ENCODE results near the gene OSBPL5. TPM values are rescaled to one million over a fixed set of nuclear protein-coding genes. Genes with fewer than 3 reads are reported as not detected.
A peak's percentile ranks its signal among the peaks of the same experiment; 100 is the strongest.

The OSBPL5 gene
- total and polyA plus RNA-seq, 12 donors, result 2.7 to 30.6 (median 20.7) TPM

GRCh38 chr11:3162410-3163240 is 2.5 kb downstream of the OSBPL5 start:
- H3K4me1 ChIP-seq (replicated peaks in 1 of 2), result peaks cover 13 to 39% of the 10 kb centered on the region in 2 donors
- WGBS, 4 donors, result 83 to 95% (median 88%) methylated on average over 11 to 21 of the region's 21 CpGs

GRCh38 chr11:3161720-3162409 is 3.2 kb downstream of the OSBPL5 start:
- H3K4me3 ChIP-seq, result no peak overlapping the region
- H3K4me1 ChIP-seq (replicated peaks in 1 of 2), result peaks cover 13 to 39% of the 10 kb centered on the region in 2 donors
- 88 to 94% (median 90%) methylated on average over 6 to 7 of the region's 7 CpGs for WGBS, 4 donors
- intact Hi-C loops (cut with DNase I), result no loop called here
- H3K9me3 ChIP-seq (replicated peaks in 1 of 3), result no peaks in the 10 kb centered on the region
- peak overlapping the region in 2 of 5 donors; percentile 26 to 88 for H3K27ac ChIP-seq
- TF ChIP-seq POLR2A (IDR thresholded peaks at IDR 0.05) (no peak), CTCF (IDR thresholded peaks at IDR 0.05) (no peak)
- peak in 1 of 7 donors; percentile 10 for DNase-seq
- H3K36me3 ChIP-seq (replicated peaks in 1 of 2), result no peaks in the 10 kb centered on the region
- H3K27me3 ChIP-seq, result no peaks in the 10 kb centered on the region

More at GRCh38 chr11:3162410-3163240, 2.5 kb downstream of the OSBPL5 start:
- TF ChIP-seq CTCF (IDR thresholded peaks at IDR 0.05) (no peak), POLR2A (IDR thresholded peaks at IDR 0.05) (no peak)
- peak in 1 of 7 donors; percentile 14 for DNase-seq
- no peaks in the 10 kb centered on the region for H3K27me3 ChIP-seq
- H3K9me3 ChIP-seq (replicated peaks in 1 of 3), result no peaks in the 10 kb centered on the region
- H3K36me3 ChIP-seq (replicated peaks in 1 of 2), result no peaks in the 10 kb centered on the region
- no peak overlapping the region for H3K27ac ChIP-seq
- intact Hi-C loops (cut with DNase I), result no loop called here
- no peak overlapping the region for H3K4me3 ChIP-seq

DNA sequence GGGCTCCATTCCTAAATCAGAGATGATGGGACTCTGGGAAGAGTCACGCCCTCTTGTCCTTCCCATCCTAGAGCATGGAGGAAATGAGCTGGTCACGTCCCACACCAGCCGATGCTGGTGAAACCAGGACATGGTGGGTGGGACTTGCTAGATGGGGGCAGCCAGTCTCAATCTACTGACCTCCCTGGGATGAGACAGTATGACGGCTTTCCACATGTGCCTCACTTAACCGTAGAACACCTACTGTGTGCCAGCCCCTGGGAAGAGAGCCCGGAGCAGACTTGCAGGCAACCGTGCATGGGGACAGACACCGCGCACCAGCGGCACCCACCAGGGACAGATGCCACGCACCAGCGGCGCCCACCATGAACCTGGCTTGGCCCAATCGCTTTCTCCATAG is 3.8 kb downstream of the OSBPL5 start:
- intact Hi-C loops (cut with DNase I), result no loop called here
- WGBS, 4 donors, result 85 to 88% (median 86%) methylated on average over 10 to 14 of the region's 14 CpGs
- H3K27me3 ChIP-seq, result no peaks in the 10 kb centered on the region
- H3K4me3 ChIP-seq, result no peak overlapping the region
- TF ChIP-seq POLR2A (IDR thresholded peaks at IDR 0.05), result no peak
- no peak for TF ChIP-seq CTCF (IDR thresholded peaks at IDR 0.05)
- peaks cover 13 to 39% of the 10 kb centered on the region in 2 donors for H3K4me1 ChIP-seq (replicated peaks in 1 of 2)
- peak overlapping the region in 3 of 5 donors; percentile 0 to 88 (median 75) for H3K27ac ChIP-seq
- no peaks in the 10 kb centered on the region for H3K9me3 ChIP-seq (replicated peaks in 1 of 3)
- H3K36me3 ChIP-seq (replicated peaks in 1 of 2), result no peaks in the 10 kb centered on the region
- peak in 1 of 7 donors; percentile 25 for DNase-seq
